SK-N-SH treated with all-trans-retinoic acid at 6 μM for 48 hours (cell line): ENCODE measurements around the gene MORC3.

Source experiments
- ATAC-seq: fragments of 200-7000 bp; cut with Tn5 transposase; 3 replicates; pipeline ENCODE4 v1.9.1; 2020; ENCODE audit warnings: mild to moderate bottlenecking, moderate library complexity
- ARNTL ChIP-seq: fragments of 450-650 bp; formaldehyde crosslinking; IDR thresholded peaks from 2 replicates; pipeline ENCODE4 v1.5.0; 2020; ENCODE audit warnings: low read depth, mild to moderate bottlenecking, moderate library complexity, borderline replicate concordance
- BACH2 ChIP-seq: fragments of 250-450 bp; sonication (Bioruptor Pico); IDR thresholded peaks from 2 replicates; pipeline ENCODE4 v1.9.0; 2021; ENCODE audit warnings: mild to moderate bottlenecking, borderline replicate concordance
- CSDC2 ChIP-seq: fragments of 250-450 bp; sonication (Bioruptor Pico); IDR thresholded peaks from 2 replicates; pipeline ENCODE4 v1.5.0; 2020; ENCODE audit warnings: mild to moderate bottlenecking, moderate library complexity
- ESRRG ChIP-seq: fragments of 250-450 bp; sonication (Bioruptor Pico); IDR thresholded peaks from 2 replicates; pipeline ENCODE4 v1.6.1; 2021; ENCODE audit warnings: mild to moderate bottlenecking
- GLIS3 ChIP-seq: fragments of 250-450 bp; sonication (Bioruptor Pico); IDR thresholded peaks from 2 replicates; pipeline ENCODE4 v1.5.0; 2020; ENCODE audit warnings: mild to moderate bottlenecking, moderate library complexity
- OSR1 ChIP-seq: fragments of 250-450 bp; sonication (Bioruptor Pico); IDR thresholded peaks from 2 replicates; pipeline ENCODE4 v1.8.0; 2022; ENCODE audit warnings: moderate library complexity, mild to moderate bottlenecking, inconsistent platforms
- PPARA ChIP-seq: fragments of 250-450 bp; sonication (Bioruptor Pico); IDR thresholded peaks from 2 replicates; pipeline ENCODE4 v1.5.0; 2020; ENCODE audit warnings: mild to moderate bottlenecking, borderline replicate concordance
- RARB ChIP-seq: fragments of 250-450 bp; sonication (Bioruptor Pico); IDR thresholded peaks from 2 replicates; pipeline ENCODE4 v1.8.0; 2021; ENCODE audit warnings: mild to moderate bottlenecking, moderate library complexity
- SNAI2 ChIP-seq: fragments of 250-450 bp; sonication (Bioruptor Pico); IDR thresholded peaks from 2 replicates; pipeline ENCODE4 v1.5.0; 2020; ENCODE audit warnings: mild to moderate bottlenecking, moderate library complexity
- TCF4 ChIP-seq: fragments of 250-450 bp; sonication (Bioruptor Pico); IDR thresholded peaks from 2 replicates; pipeline ENCODE4 v1.8.0; 2021; ENCODE audit warnings: mild to moderate bottlenecking, moderate library complexity, borderline replicate concordance
- TOX ChIP-seq: fragments of 250-450 bp; sonication (Bioruptor Pico); IDR thresholded peaks from 2 replicates; pipeline ENCODE4 v1.8.0; 2021; ENCODE audit warnings: mild to moderate bottlenecking, moderate library complexity, borderline replicate concordance
- ZC3H10 ChIP-seq: fragments of 250-450 bp; sonication (Bioruptor Pico); IDR thresholded peaks from 2 replicates; pipeline ENCODE4 v1.5.1; 2021; ENCODE audit warnings: mild to moderate bottlenecking, moderate library complexity
- ZFP3 ChIP-seq: fragments of 250-450 bp; sonication (Bioruptor Pico); IDR thresholded peaks from 2 replicates; pipeline ENCODE4 v1.5.0; 2020; ENCODE audit warnings: mild to moderate bottlenecking, moderate library complexity
- ZFP30 ChIP-seq: fragments of 450-650 bp; formaldehyde crosslinking; IDR thresholded peaks from 2 replicates; pipeline ENCODE4 v1.5.0; 2022; ENCODE audit warnings: mild to moderate bottlenecking, moderate library complexity
- ZNF565 ChIP-seq: fragments of 450-650 bp; formaldehyde crosslinking; conservative IDR thresholded peaks from 2 replicates; pipeline ENCODE4 v1.5.0; 2020; ENCODE audit warnings: low read depth, mild to moderate bottlenecking, moderate library complexity
- ZNF70 ChIP-seq: fragments of 450-650 bp; formaldehyde crosslinking; IDR thresholded peaks from 2 replicates; pipeline ENCODE4 v1.5.0; 2020; ENCODE audit warnings: mild to moderate bottlenecking, moderate library complexity
- ZNF8 ChIP-seq: fragments of 450-650 bp; formaldehyde crosslinking; IDR thresholded peaks from 2 replicates; pipeline ENCODE4 v1.5.0; 2020; ENCODE audit warnings: mild to moderate bottlenecking, moderate library complexity
- TF ChIP-seq, protein P1 (sequence below): fragments of 250-450 bp; sonication (Bioruptor Pico); IDR thresholded peaks from 2 replicates; pipeline ENCODE4 v1.8.0; 2021; ENCODE audit warnings: low read depth, mild to moderate bottlenecking, moderate library complexity, borderline replicate concordance
- TF ChIP-seq, protein P2 (sequence below): fragments of 250-450 bp; sonication (Bioruptor Pico); IDR thresholded peaks from 2 replicates; pipeline ENCODE4 v1.8.0; 2020; ENCODE audit warnings: mild to moderate bottlenecking, moderate library complexity, borderline replicate concordance
- TF ChIP-seq, protein P3 (sequence below): fragments of 250-450 bp; sonication (Bioruptor Pico); IDR thresholded peaks from 2 replicates; pipeline ENCODE4 v1.5.0; 2020; ENCODE audit warnings: mild to moderate bottlenecking, moderate library complexity
- TF ChIP-seq, protein P4 (sequence below): fragments of 250-450 bp; sonication (Bioruptor Pico); IDR thresholded peaks from 2 replicates; pipeline ENCODE4 v1.5.1; 2021; ENCODE audit warnings: mild to moderate bottlenecking, moderate library complexity

MORC3 gene

DNA sequence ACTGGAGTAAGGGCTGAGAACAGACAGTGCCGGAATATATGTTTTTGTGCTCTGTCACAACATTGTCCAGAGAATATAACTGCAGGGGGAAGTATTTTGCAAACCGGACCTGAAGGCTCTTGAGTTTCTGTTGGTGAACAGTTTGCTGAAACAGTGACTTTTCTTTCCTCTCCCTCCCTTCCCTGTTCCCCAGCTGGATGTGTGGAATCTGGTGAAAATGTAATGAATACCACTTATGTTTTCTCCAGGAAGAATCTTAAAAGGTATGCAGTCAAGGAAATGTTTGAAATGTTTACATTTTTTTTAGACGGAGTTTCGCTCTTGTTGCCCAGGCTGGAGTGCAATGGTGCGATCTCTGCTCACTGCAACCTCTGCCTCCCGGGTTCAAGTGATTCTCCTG lies 88.6 kb downstream of the MORC3 start (continued):
- TF ChIP-seq, protein P1, sequence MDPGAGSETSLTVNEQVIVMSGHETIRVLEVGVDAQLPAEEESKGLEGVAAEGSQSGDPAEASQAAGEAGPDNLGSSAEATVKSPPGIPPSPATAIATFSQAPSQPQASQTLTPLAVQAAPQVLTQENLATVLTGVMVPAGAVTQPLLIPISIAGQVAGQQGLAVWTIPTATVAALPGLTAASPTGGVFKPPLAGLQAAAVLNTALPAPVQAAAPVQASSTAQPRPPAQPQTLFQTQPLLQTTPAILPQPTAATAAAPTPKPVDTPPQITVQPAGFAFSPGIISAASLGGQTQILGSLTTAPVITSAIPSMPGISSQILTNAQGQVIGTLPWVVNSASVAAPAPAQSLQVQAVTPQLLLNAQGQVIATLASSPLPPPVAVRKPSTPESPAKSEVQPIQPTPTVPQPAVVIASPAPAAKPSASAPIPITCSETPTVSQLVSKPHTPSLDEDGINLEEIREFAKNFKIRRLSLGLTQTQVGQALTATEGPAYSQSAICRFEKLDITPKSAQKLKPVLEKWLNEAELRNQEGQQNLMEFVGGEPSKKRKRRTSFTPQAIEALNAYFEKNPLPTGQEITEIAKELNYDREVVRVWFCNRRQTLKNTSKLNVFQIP (CRISPR knock-in tag), result no peak

DNA sequence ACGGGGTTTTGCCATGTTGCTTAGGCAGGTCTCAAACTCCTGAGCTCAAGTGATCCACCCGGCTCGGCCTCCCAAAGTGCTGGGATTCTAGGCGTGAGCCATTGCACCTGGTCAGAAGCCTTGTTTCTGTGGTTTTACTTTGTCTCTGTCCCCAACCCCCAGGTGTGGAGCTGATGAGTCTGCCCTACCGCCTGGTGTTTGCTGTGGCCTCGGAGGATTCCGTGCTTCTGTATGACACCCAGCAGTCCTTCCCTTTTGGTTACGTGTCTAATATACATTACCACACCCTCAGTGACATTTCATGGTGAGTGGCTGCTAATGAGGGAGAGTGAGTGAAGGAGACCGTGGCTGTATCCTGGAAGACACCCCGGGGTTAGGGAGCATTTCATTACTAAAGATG lies 91.3 kb downstream of the MORC3 start:
- no peak for TF ChIP-seq TCF4
- no peak for TF ChIP-seq OSR1 (CRISPR knock-in tag)
- TF ChIP-seq ZFP3 (CRISPR knock-in tag), result no peak
- no peak for TF ChIP-seq SNAI2
- TF ChIP-seq ESRRG (CRISPR knock-in tag), result no peak
- no peak for TF ChIP-seq ZNF565 (CRISPR knock-in tag)
- TF ChIP-seq ZC3H10 (CRISPR knock-in tag), result no peak
- no peak for TF ChIP-seq ZNF70 (CRISPR knock-in tag)
- TF ChIP-seq, protein P2, sequence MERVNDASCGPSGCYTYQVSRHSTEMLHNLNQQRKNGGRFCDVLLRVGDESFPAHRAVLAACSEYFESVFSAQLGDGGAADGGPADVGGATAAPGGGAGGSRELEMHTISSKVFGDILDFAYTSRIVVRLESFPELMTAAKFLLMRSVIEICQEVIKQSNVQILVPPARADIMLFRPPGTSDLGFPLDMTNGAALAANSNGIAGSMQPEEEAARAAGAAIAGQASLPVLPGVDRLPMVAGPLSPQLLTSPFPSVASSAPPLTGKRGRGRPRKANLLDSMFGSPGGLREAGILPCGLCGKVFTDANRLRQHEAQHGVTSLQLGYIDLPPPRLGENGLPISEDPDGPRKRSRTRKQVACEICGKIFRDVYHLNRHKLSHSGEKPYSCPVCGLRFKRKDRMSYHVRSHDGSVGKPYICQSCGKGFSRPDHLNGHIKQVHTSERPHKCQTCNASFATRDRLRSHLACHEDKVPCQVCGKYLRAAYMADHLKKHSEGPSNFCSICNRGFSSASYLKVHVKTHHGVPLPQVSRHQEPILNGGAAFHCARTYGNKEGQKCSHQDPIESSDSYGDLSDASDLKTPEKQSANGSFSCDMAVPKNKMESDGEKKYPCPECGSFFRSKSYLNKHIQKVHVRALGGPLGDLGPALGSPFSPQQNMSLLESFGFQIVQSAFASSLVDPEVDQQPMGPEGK (CRISPR knock-in tag), result no peak
- TF ChIP-seq GLIS3 (CRISPR knock-in tag), result no peak
- no peak for TF ChIP-seq ZNF8 (CRISPR knock-in tag)
- TF ChIP-seq TOX (CRISPR knock-in tag), result no peak
- TF ChIP-seq, protein P1 (CRISPR knock-in tag), result no peak
- TF ChIP-seq ZFP30 (CRISPR knock-in tag), result no peak
- TF ChIP-seq CSDC2, result no peak
- no peak for TF ChIP-seq ARNTL
- TF ChIP-seq, all 23 proteins: peak for 0
- ATAC-seq, result no peak

DNA sequence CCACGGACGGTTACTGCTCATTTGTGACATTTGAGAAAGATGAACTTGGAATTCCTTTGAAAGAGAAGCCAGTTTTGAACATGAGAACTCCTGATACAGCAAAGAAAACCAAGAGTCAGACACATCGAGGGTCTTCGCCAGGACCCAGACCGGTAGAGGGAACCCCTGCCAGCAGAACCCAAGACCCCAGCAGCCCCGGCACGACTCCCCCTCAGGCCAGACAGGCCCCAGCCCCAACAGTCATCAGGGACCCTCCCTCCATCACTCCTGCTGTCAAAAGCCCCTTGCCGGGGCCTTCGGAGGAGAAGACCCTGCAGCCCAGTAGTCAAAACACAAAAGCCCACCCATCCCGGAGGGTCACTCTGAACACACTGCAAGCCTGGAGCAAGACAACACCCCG lies 92.9 kb downstream of the MORC3 start:
- TF ChIP-seq, protein P3, sequence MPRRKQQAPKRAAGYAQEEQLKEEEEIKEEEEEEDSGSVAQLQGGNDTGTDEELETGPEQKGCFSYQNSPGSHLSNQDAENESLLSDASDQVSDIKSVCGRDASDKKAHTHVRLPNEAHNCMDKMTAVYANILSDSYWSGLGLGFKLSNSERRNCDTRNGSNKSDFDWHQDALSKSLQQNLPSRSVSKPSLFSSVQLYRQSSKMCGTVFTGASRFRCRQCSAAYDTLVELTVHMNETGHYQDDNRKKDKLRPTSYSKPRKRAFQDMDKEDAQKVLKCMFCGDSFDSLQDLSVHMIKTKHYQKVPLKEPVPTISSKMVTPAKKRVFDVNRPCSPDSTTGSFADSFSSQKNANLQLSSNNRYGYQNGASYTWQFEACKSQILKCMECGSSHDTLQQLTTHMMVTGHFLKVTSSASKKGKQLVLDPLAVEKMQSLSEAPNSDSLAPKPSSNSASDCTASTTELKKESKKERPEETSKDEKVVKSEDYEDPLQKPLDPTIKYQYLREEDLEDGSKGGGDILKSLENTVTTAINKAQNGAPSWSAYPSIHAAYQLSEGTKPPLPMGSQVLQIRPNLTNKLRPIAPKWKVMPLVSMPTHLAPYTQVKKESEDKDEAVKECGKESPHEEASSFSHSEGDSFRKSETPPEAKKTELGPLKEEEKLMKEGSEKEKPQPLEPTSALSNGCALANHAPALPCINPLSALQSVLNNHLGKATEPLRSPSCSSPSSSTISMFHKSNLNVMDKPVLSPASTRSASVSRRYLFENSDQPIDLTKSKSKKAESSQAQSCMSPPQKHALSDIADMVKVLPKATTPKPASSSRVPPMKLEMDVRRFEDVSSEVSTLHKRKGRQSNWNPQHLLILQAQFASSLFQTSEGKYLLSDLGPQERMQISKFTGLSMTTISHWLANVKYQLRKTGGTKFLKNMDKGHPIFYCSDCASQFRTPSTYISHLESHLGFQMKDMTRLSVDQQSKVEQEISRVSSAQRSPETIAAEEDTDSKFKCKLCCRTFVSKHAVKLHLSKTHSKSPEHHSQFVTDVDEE (CRISPR knock-in tag), result no peak
- TF ChIP-seq ZNF70 (CRISPR knock-in tag), result no peak
- TF ChIP-seq, protein P2 (CRISPR knock-in tag), result no peak
- TF ChIP-seq, protein P1 (CRISPR knock-in tag), result no peak
- no peak for ATAC-seq

DNA sequence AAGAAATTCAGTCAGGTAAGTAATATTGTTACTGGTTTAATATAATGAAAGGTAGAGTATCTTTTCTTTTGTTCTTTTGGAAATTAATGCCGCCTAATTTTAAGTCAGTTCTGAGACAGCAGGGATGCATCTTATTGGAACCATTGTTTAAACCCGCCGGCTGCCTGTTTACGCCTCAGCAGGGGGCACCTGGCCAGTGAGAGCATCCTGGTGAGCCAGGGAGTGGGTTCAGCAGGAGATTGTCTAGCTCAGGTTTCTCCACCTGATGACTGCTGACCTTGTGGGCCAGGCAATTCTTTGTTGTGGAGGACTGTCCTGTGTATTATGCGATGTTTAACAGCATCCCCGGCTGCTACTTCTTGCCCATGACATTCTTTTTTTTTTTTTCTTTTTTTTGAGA lies 95.4 kb downstream of the MORC3 start:
- ATAC-seq, result no peak
- no peak for TF ChIP-seq ZFP30 (CRISPR knock-in tag)
- TF ChIP-seq, protein P4, sequence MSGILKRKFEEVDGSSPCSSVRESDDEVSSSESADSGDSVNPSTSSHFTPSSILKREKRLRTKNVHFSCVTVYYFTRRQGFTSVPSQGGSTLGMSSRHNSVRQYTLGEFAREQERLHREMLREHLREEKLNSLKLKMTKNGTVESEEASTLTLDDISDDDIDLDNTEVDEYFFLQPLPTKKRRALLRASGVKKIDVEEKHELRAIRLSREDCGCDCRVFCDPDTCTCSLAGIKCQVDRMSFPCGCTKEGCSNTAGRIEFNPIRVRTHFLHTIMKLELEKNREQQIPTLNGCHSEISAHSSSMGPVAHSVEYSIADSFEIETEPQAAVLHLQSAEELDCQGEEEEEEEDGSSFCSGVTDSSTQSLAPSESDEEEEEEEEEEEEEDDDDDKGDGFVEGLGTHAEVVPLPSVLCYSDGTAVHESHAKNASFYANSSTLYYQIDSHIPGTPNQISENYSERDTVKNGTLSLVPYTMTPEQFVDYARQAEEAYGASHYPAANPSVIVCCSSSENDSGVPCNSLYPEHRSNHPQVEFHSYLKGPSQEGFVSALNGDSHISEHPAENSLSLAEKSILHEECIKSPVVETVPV (CRISPR knock-in tag), result no peak
- no peak for TF ChIP-seq ESRRG (CRISPR knock-in tag)
- TF ChIP-seq RARB (CRISPR knock-in tag), result no peak
- TF ChIP-seq PPARA (CRISPR knock-in tag), result no peak
- no peak for TF ChIP-seq ZC3H10 (CRISPR knock-in tag)
- TF ChIP-seq, protein P2 (CRISPR knock-in tag), result no peak
- TF ChIP-seq BACH2 (CRISPR knock-in tag), result no peak
- no peak for TF ChIP-seq ZNF565 (CRISPR knock-in tag)
- no peak for TF ChIP-seq ZFP3 (CRISPR knock-in tag)
- no peak for TF ChIP-seq CSDC2
